Stimulated activated CD4-positive, alpha-beta T cell treated with anti-CD3 and anti-CD28 coated beads, TNF-alpha, amount 100 ng/mL, for 1 hour (primary cell): Measurements from ENCODE around the gene TMEM63A.

Experiments used
- DNase-seq, 3 donors: peaks; one replicate each; pipeline ENCODE4 v3.0.0-alpha.2; 2020; ENCODE audit warnings: low read depth in 3 of 3, low spot score in 1 of 3

TMEM63A gene

DNA sequence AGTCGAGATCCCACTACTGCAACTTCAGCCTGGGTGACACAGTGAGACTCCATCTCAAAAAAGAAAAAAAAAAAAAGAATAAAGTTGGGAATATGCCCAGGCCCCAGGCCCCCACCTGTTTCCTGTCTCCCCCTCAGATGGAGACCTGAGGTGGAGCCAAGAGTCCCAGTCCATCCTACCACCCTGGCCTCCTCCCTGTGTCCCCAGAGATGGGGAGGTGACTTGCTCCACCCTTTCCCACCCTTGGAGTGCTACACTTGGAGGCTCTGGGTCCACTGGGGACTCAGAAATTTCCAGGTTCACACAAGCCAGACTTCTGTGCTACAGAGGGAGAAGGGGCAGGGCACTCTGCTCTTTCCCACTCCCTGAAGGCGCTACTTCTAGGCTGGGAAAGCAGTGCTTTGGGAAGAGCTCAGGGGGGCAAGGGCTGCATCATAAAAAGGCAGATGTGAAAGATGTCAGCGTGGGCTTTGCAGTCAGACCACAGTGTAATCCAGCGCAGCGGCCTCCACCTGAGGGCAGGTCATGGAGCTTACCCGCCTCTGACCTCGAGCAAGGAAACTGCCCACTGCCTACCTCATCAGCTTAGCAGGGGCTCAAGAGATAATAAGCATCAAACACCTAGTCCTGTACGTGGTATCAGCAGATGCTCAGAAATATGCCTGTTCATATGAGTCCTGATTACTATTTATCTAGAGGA, 13.4 kb downstream of the TMEM63A start:
- no peak for DNase-seq

DNA sequence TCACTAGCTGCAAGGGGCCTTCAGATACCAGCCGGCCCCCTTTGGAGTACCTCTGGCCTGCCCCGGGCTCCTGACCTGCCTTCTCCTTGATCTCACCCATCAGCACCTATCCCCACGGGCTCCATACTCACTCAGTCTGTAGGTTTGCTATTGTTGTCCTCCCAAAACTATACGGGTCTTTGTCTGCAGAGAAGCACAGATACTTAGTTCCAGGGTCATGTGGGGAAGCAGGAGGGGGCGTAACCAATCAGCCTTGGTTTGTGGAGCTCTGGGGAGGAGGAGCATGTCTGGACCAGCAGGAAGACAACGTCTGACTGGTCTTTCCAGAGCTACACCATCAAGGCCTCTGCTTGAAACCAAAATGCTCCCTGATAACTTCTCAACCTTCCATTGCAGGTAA, 15.2 kb downstream of the TMEM63A start:
- no peak for DNase-seq

DNA sequence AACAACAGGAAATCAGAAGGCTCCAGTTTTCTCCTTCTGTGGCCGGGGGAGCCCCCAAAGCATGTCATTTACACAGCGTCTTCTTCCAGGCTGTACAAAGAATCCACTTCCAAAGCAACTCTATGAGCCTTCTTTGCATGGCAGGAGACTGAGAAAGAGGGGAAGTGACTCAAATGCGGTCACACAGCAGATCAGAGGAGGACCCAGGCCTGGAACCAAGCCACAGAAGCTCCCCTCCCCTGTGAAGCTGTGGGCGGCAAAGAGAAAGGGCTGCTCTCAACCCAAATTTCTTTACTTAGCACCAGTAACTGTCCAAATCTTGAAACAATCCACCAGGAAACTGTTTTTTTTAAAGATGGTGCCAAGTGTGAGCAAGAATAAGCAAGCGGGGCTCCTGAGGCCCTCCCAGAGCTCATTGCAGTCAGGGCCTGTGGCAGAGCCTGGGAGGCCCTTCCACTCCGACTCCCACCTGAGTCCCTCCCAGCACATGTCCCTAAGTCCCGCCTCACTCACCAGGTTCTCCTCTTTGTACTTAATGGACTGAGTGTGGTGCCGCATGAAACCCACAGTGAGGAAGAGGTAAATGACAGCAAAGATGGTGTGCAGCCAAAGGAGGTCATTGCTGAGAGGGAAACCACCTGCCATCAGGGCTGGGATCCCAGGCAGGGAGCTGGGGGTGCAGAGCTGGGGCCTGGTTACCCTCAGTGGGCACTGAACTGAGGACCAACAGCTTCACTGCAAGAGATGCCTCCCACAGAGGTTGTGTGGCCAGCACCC, 15.9 kb downstream of the TMEM63A start:
- peak; percentile 21 to 54 (median 50) for DNase-seq

DNA sequence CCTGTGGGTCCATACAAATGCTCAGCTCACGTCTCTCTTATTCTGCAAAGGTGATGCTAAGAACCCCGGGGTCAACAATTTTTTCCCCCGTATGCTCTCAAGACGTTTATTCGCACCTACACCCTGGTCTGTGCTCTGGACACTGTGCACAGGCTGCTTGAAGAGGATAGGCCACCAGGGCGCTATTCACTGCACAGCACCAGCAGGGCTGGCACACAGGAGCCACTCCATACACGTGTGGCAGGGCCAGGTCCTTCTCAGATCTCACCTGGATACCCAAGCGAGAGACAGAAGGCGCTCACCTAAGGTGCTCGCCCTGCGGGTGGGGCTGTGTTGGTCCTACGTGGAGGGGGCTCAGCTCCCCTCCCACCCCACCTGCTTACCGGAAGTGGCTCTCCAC, 16.7 kb downstream of the TMEM63A start:
- no peak for DNase-seq

DNA sequence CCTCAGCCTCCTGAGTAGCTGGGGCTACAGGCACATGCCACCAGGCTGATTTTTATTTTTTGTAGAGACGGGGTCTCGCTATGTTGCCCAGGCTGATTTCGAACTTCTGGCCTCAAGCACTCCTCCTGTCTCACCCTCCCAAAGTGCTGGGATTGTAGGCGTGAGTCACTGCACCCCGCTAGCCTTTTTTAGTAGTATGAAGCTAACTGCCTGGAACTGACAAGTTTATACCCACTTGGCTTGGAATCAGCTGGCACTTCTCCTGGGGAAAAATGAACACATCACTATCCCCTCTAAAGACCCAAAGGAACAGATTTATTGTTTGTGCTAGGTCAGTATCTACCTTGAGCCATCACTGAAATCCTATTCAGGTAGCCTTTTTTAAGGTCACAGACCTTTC, 19.0 kb downstream of the TMEM63A start:
- DNase-seq = no peak

DNA sequence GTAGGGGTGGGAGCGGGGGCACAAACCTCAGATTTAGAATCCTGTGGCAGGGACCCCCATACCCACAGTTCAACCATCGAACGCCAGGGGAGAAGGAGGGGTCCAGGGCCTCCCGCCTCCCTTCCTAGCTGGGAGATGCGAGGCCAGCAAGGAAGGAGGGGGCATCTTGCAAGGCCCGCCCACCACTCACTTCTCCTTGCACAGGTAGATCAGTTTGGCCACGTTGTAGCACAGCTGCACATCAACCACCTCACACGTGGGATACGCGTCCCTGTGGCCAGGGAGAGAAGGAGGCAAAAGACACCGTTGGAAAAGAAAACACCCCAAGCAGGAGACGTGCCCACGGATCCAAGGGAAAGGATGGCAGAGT, 19.6 kb downstream of the TMEM63A start:
- DNase-seq = no peak

DNA sequence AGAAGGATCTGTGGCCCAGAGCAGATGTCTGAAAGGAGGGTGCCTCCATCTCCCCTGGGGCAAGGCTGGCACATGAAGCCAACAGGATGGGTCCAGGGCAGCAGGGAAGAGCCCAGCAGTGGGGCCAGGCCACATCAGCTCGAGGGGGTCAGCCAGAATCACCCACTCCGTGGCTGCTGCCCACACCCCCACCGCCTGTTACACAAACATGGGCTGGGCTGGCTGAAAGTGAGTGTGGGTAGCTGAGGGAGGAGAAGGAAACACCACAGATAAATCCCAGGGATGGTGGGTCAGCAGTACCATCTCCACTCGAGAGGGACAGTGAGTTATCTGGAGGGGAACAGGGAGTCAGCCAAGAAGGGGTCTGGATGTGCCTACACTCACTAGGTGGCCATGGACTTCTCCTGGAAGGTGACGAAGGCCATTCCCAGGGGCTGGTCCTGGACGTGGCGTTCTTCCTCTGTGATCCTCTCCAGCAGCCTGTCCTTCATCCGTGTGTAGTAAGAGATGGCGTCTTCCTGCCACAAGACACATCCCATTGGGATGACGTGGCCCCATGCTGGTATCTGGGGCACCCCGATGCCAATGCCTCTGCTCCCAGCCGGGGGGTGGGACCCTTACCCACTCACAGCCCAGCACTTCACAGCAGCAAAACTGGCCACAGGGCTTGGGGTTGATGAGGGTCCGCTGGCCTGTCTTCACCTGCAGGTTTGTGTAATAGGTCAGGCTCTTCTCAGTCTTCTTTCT, 20.2 kb downstream of the TMEM63A start:
- DNase-seq = no peak

DNA sequence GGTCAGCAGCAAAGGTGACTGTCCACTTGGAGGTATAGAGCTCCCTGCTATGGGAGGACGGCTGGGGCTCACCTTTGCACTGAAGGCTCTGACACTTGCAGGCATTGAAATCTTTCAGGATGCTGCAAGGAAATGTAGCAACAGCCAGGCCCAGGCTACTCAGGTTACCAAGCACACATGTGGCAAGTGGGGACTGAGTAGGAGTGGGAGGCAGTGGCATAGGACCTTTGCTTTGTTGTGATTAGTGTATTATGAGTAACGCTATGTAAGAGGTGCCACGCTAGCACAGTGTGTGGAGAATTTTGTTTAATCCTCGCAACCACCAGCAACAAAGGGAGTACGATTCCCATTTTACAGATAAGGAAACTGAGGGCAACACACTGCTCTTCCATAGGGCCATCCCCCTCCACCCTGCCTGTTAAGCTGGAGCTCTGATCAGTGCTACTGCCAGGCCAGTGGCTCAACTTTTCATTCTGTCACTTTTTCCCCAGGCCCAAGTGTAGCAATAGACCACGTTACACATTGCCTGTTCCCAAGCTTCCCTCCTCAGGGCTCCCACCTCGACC, 21.2 kb downstream of the TMEM63A start:
- no peak for DNase-seq

DNA sequence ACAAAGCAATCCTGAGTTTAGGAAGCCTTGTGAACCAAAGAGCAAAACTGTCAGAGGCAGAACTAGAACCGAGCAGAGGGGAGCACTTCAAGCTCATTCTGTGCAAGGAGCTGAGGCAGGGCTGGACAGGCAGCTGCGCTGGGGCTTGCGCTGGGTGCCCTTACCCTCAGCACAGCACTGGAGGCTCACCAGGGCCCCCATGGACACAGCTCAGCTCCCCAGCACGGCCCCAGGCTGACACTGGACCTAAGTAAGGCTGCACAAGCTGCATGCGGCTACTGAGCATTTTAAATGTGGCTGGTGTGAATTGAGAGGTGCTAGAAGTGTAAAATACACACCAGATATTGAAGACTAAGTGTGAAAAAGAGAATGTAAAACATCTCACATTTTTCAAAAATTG, 22.1 kb downstream of the TMEM63A start:
- DNase-seq = no peak

DNA sequence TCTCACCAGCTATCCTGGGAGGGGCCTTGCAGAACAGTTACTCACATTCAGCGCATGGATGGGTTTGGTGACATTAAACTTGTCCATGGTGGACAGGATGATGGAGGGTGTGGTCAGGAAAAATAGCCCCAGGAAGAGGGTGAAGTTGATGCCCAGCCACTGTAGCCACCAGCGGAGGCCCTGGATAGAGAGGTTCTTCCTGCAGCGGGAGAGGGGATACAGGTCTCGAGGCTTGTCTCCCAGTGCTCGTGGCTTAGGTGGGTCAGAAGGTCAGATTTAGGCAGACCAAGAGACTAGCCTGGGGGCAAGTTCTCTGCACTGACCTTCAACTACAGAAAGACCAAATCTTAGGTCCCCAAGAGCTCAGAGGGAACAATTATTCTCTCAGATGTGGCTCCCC, 23.0 kb downstream of the TMEM63A start:
- no peak for DNase-seq

DNA sequence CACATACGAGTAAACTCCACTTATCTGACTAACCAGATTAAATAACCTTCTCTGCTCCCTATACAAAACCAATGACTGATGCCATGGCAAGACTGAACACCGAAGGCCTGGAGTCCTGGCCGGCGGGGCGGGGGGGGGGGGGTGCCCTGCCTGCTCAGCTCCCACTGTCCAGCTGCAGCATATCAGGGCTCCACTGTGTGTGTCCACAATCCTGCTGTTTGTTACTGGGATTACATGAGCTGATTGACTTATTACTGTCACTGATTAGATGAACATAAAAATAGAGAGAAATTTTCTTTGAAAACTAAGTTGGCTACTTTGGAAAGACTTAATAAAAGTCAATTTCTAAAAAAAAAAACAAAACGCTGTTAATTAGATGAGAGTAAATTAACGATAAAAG, 24.9 kb downstream of the TMEM63A start:
- no peak for DNase-seq

DNA sequence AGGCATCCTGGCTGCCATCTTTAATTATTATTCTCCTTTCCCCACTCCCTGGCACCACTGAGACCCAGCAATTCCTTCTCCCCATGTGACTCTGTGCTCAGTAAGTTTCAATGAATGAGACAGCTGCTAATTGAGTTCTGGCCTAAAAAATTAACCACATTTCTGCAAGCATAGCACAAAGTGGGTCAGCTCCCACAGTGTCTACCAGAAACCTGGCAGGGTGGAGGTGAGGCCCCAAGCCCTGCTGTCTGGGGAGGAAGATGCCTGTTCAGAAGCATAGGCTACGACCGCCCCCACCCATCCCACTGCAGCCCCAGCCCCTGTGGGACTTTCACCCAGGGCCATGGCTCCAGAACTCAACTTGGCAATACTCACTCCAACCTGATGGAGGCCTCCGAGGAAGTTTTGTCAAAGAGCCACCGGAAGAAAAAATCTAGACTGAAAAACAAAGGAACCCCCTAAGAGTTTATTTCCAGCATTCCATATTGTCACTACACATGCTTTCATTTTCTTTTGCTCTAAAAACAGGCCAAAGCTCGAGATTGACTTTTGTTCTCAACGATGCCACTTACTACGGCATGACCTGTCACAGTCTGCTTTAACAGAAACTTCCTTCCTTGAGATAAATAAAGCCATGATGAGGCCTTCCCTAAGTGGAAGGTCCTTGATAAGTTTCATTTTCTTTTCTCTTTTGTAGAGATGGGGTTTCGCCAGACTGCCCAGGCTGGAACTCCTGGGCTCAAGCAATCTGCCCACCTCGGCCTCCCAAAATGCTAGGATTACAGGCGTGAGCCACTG, 26.5 kb downstream of the TMEM63A start:
- DNase-seq = no peak

DNA sequence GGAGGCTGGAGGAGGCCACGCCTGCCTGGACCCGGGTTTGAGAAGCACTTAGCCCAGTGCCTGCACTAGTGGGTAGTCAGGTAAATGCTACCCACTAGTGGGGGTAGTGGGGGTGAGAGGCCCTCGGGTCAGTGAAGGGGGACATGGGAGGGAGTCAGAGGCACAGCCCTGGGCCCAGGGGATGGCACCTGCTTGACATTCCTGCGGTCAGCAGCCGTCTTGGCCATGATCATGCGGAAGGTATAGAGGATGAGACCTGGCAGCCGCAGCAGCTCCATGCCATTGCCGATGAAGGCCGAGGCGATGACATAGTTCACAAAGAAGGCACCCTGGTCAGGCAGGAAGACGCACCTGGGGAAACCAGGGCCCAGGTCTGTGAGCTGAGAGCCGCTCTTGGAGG, 28.7 kb downstream of the TMEM63A start:
- DNase-seq = no peak

DNA sequence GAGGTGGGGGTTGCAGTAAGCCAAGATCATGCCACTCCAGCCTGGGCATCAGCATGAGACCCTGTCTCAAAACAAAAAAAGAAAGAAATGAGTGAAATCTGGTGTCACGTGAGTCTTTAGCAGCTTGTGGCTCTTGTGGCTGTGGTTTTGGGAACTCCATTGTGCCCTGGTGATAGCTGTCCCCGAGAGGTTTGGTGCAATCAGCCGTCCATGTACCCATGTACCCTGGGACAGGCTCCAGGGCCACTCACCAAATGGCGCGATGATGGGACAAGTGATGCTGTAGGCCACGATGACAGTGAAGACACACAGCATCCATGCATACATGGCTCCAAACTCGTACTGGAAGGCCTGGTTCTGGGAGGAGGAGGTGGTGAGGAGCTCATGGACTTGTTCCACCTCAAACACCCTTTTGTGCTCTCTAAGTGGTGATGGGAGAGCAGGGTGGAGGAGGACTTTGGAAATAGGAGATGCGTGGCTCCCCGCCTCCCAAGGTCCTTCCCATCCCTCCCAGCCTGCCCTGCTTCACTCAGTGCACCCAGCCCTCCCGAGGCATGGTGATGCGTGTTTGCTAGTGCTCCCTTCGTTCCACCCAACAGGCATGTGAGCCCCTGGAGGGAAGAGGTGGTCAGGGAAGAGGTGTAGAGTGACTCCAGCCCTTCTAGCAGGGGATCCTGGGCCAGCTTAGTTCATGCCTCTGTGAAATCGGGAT, 29.6 kb downstream of the TMEM63A start:
- DNase-seq = no peak

DNA sequence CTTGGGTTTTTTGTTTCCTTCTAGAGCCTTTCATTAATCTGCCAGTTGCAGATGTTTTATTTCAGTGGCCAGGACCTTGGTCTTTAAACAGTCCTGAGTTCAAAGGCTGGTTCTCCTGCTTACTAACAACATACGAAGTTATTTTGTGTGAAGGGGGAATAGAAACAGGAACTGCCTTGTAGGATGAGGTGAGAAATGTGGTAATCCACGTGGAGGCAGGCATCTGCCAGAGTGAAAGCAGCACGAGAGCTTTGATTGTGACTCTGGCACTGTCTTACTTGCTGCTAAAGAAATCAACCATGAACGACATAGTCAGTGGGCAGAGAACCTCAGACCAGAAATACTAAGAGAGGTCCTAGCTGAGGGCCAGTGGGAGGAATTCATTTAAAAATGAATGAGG, 30.4 kb downstream of the TMEM63A start:
- DNase-seq = no peak

DNA sequence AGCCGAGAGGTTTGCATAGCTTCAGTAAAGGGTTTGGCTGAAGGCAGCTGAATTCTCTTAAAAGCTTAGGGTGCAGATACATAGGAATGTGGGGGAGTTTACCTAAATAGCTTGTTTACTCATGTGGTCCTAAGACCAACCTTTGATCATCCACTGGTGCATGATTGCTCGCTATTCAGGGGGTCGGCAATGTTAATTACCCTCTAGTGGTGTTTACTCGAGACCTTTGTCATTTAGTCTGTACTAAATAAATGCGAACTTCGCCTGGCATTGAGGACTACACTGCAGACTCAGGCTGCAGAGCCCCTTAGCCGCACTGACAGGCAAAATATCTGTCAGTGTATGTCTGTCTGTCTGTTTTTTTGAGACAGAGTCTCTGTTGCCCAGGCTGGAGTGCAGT, 31.8 kb downstream of the TMEM63A start:
- DNase-seq = no peak

DNA sequence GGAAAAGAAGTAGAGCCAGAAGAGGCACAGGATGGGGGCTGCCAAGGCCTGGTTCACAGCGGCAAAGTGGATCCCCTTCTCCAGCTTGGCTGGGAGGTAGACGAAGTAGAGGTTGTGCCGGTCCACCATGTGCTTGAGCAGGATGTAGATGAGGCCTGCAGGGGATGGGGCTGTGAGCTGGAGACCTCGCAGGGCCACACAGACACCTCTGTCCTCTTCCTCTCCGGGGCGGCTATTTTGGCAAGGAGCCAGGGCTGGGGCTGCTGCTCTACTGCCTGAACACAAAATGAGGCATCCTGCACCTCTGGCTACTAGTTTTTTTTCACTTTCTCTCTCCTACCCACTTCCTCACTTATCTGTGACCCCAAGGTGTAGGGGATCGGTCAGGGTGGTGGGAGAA, 32.3 kb downstream of the TMEM63A start:
- DNase-seq = no peak

DNA sequence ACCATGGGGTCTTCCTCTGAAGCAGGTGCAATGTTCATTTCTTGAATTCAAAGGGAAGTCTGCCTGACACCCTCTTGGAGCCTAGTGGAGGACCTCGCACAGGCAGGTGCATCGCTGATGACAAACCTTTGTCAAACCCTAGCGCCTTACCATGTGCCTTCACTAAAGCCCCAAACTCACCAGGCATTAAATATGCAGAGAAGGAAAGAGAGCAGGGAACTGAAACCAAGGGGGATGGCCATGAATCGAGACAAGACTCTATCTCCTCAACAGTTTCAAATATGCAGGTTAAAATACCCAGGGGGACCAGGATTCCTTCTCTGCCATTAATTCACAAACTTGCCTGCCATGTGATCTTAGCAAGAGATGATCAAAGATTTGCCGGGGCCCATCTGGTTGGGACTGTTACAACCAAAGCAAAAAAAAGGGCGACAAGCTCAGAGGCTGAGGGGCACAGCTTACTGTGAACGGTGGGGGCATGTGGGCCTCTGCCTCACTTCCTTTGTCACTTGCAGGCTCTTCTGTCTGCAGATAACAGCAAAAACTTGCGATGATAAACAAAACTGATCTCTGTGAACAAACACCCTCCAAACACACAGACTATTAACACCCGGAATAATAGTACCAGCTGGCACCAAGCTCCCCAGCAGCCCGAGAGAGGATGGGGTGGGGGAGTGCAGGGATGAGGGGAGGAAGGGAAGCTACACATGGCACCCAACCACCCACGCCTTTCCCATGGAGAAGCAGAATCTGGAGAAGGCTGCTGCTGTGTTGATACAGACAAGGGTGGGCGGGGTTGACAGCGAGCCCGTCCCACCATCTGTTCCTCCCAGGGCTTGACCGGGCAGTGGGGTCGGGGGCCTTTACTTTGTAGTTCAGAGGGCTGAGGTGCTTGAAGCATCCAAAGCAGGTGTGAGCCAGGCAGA, 33.9 kb downstream of the TMEM63A start:
- DNase-seq = no peak

DNA sequence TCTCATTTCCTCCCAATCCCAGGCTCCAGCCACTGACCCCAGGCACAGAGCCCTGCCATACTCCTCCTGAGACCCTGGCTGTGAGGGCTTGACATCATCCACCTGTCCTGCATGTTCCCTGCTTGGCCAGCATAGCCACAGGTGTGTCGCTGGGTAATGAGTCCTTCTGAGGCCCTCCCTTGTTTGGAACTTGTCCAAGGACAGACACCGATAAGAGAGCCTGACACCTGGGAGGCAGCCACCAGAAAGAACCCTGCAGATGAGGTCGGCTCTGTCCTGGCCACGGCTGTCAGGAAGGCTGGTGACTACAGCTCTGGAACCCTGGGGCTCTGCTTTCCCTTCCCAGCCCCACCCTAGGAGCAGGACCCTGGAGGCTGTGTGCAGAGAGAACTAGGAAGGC, 34.6 kb downstream of the TMEM63A start:
- DNase-seq = no peak
